Gastrocnemius medialis (tissue), 4 donors: ENCODE data around the gene ADD1.

ENCODE experiments used
- POLR2A ChIP-seq, 2 donors: fragments of 450-650 bp; IDR thresholded peaks; one replicate each; pipeline ENCODE4 v1.6.1; 2017; ENCODE audit warnings: antibody characterized with exemption in 2 of 2, mild to moderate bottlenecking in 2 of 2, moderate library complexity in 2 of 2
- TF ChIP-seq, protein P1 (sequence below), 5 experiments: fragments of 450-650 bp in 3 of 5; fragments of 200-600 bp in 2 of 5; sonication (generic) in 2 of 5; IDR thresholded peaks in 4 of 5; conservative IDR thresholded peaks in 1 of 5; 1 replicate in 4 of 5; 2 replicates in 1 of 5; pipeline ENCODE4 v1.5.1; 2016 to 2019; ENCODE audit warnings: antibody characterized with exemption in 5 of 5, mild to moderate bottlenecking in 3 of 5, moderate library complexity in 3 of 5

DNA sequence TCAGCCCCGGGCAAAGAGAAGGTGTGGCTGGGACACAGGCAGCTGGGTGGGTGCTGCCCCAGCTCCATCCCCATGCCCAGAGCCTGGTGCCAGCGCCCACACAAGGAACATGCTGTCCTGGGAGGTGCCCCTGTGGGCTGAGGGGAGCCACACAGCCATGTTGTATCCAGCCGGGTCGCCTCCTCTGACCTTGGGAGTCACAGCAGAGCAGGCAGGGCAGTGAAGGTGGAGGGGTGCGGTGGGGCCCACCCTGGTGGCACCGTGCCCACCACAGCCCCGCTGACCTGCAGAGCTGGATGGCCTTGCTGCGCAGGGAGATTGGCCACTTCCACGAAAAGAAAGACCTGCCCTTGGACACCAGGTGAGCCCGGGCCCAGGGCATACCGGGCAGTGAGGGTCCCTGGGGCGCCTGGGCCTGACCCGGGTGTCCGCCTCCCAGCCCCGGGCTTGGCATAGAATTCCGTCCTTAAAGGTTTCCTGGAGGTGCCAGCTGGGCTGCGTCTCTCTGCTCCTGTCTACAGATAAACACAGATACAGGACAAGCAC, 18.7 kb upstream of the ADD1 start:
- TF ChIP-seq, protein P1, sequence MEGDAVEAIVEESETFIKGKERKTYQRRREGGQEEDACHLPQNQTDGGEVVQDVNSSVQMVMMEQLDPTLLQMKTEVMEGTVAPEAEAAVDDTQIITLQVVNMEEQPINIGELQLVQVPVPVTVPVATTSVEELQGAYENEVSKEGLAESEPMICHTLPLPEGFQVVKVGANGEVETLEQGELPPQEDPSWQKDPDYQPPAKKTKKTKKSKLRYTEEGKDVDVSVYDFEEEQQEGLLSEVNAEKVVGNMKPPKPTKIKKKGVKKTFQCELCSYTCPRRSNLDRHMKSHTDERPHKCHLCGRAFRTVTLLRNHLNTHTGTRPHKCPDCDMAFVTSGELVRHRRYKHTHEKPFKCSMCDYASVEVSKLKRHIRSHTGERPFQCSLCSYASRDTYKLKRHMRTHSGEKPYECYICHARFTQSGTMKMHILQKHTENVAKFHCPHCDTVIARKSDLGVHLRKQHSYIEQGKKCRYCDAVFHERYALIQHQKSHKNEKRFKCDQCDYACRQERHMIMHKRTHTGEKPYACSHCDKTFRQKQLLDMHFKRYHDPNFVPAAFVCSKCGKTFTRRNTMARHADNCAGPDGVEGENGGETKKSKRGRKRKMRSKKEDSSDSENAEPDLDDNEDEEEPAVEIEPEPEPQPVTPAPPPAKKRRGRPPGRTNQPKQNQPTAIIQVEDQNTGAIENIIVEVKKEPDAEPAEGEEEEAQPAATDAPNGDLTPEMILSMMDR (IDR thresholded peaks at IDR 0.05 in 4 of 5, conservative IDR thresholded peaks at IDR 0.05 in 1 of 5), result no peak
- TF ChIP-seq POLR2A (IDR thresholded peaks at IDR 0.05), result no peak
